Measurements from ENCODE around the gene DTX2.
"Not testable (repeated sequence)": the region's sequence is repeated elsewhere in the genome, so short reads cannot be mapped to it uniquely, and the experiment has no call there.

Gene DTX2

DNA sequence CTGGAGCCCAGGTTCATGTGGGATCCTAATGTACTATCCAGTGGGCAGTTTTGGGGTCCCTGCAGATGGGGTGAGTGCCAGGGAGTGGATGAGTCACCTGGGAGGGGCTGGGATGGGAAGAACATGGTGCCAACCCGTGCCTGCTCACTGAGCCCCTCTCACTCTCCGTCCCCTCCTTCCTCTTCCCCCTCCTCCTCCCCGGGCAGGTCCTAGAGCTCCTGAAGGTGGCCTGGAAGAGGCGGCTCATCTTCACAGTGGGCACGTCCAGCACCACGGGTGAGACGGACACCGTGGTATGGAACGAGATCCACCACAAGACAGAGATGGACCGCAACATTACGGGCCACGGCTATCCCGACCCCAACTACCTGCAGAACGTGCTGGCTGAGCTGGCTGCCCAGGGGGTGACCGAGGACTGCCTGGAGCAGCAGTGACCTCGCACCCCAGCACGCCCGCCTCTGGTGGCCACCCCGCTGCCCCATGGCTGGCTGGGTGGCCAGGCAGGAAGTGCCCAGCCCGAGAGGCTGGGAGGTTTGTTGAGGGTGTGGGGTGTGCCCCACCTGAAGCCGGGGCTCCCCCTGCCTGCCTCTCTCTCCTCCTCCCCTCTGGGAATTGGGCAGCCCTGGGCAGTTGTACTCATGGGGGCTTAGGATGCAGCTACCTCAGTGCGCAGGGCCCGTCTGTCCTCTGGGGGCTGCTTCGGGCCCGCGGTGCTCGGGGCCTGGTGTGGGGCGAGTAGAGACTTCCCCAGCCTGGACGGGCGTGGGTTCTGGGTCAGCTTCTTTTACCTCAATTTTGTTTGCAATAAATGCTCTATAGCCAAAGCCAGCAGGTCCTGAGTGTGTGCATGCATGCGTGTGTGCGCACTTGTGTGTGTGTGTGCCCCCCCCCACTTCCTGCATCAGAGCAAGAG lies 43.9 kb downstream of the DTX2 start:
- H3K4me3 ChIP-seq (IDR thresholded peaks at IDR 0.05; ENCODE audit: insufficient read depth, low read depth, low read length) = no peak overlapping the region
- no peaks in the 10 kb centered on the region for H3K36me3 ChIP-seq (ENCODE audit: insufficient read depth)
- H4K20me1 ChIP-seq (ENCODE audit: insufficient read depth) = no peaks in the 10 kb centered on the region
- H3K4me1 ChIP-seq (ENCODE audit: low read depth, poor library complexity, severe bottlenecking) = no peaks in the 10 kb centered on the region
- no peak overlapping the region for H3K27ac ChIP-seq
- no peak overlapping the region for H3K4me2 ChIP-seq
- H2AFZ ChIP-seq (ENCODE audit: low read depth) = no peak overlapping the region
- TF ChIP-seq, protein P1, sequence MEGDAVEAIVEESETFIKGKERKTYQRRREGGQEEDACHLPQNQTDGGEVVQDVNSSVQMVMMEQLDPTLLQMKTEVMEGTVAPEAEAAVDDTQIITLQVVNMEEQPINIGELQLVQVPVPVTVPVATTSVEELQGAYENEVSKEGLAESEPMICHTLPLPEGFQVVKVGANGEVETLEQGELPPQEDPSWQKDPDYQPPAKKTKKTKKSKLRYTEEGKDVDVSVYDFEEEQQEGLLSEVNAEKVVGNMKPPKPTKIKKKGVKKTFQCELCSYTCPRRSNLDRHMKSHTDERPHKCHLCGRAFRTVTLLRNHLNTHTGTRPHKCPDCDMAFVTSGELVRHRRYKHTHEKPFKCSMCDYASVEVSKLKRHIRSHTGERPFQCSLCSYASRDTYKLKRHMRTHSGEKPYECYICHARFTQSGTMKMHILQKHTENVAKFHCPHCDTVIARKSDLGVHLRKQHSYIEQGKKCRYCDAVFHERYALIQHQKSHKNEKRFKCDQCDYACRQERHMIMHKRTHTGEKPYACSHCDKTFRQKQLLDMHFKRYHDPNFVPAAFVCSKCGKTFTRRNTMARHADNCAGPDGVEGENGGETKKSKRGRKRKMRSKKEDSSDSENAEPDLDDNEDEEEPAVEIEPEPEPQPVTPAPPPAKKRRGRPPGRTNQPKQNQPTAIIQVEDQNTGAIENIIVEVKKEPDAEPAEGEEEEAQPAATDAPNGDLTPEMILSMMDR (conservative IDR thresholded peaks at IDR 0.05; ENCODE audit: low read depth, low read length) = no peak
- H3K27me3 ChIP-seq (ENCODE audit: insufficient read depth, low read depth) = no peaks in the 10 kb centered on the region
- H3K79me2 ChIP-seq (ENCODE audit: insufficient read depth, low read depth) = no peaks in the 10 kb centered on the region
- H3K9ac ChIP-seq = no peak overlapping the region

GRCh38 chr7:76506081-76506440 lies 44.6 kb downstream of the DTX2 start:
- no peaks in the 10 kb centered on the region for H4K20me1 ChIP-seq (ENCODE audit: insufficient read depth)
- no peaks in the 10 kb centered on the region for H3K79me2 ChIP-seq (ENCODE audit: insufficient read depth, low read depth)
- H3K27me3 ChIP-seq (ENCODE audit: insufficient read depth, low read depth) = no peaks in the 10 kb centered on the region
- no peak overlapping the region for H3K27ac ChIP-seq
- no peak overlapping the region for H3K9ac ChIP-seq
- H3K4me3 ChIP-seq (IDR thresholded peaks at IDR 0.05; ENCODE audit: insufficient read depth, low read depth, low read length) = no peak overlapping the region
- no peaks in the 10 kb centered on the region for H3K36me3 ChIP-seq (ENCODE audit: insufficient read depth)
- H3K4me1 ChIP-seq (ENCODE audit: low read depth, poor library complexity, severe bottlenecking) = no peaks in the 10 kb centered on the region
- TF ChIP-seq, protein P1 (conservative IDR thresholded peaks at IDR 0.05; ENCODE audit: low read depth, low read length) = no peak
- no peak overlapping the region for H3K4me2 ChIP-seq
- no peak overlapping the region for H2AFZ ChIP-seq (ENCODE audit: low read depth)

- H3K4me3 ChIP-seq (IDR thresholded peaks at IDR 0.05; ENCODE audit: insufficient read depth, low read depth, low read length); H3K27me3 ChIP-seq (ENCODE audit: insufficient read depth, low read depth); H3K4me2 ChIP-seq; H3K4me1 ChIP-seq (ENCODE audit: low read depth, poor library complexity, severe bottlenecking); H4K20me1 ChIP-seq (ENCODE audit: insufficient read depth); H3K79me2 ChIP-seq (ENCODE audit: insufficient read depth, low read depth); H3K36me3 ChIP-seq (ENCODE audit: insufficient read depth); H2AFZ ChIP-seq (ENCODE audit: low read depth); H3K9ac ChIP-seq; H3K27ac ChIP-seq: not testable (repeated sequence)
These were observed 45.1 kb downstream of the DTX2 start for GRCh38 chr7:76506643-76507042.

DNA sequence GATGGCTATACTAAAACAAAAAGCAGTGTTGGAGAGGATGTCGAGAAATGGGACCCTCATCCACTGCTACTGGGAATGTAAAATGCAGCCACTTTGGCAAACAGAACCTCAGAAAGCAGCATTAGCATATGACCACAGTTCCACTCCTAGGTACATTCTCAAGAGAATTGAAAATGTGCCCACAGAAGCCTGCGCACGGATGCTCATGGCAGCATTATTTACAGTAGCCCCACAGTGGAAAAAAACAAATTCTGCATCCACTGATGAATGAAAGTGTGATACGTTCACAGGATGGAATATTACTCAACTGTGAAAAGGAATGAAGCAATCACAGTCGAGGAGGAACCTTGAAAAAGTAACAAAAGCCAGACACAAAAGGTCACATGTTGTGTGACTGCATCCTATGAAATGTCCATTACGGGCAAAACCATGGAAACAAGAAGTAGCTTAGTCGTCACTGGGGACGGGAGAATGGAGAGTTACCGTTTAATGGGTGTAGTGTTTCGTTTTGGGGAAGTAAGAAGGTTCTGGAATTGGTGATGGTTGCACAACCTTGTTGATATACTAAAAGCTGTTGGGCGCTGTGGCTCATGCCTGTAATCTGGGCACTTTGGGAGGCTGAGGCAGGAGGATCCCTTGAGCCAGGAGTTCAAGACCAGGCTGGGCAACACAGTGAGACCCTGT lies 46.4 kb downstream of the DTX2 start:
- Histone ChIP-seq H3K4me1 (ENCODE audit: low read depth, poor library complexity, severe bottlenecking) (no peaks in the 10 kb centered on the region), H3K79me2 (ENCODE audit: insufficient read depth, low read depth) (no peaks in the 10 kb centered on the region), H3K27me3 (ENCODE audit: insufficient read depth, low read depth) (no peaks in the 10 kb centered on the region), H3K9ac (no peak overlapping the region), H4K20me1 (ENCODE audit: insufficient read depth) (no peaks in the 10 kb centered on the region), H3K27ac (no peak overlapping the region), H2AFZ (ENCODE audit: low read depth) (no peak overlapping the region), H3K36me3 (ENCODE audit: insufficient read depth) (no peaks in the 10 kb centered on the region), H3K4me3 (IDR thresholded peaks at IDR 0.05; ENCODE audit: insufficient read depth, low read depth, low read length) (no peak overlapping the region), H3K4me2 (no peak overlapping the region)
- TF ChIP-seq, protein P1 (conservative IDR thresholded peaks at IDR 0.05; ENCODE audit: low read depth, low read length) = no peak

Data from KMS-11 (cell line).